ENCODE data around the gene LAX1.
"Not testable (repeated sequence)": the region's sequence is repeated elsewhere in the genome, so short reads cannot be mapped to it uniquely, and the experiment has no call there.

Gene LAX1

GRCh38 chr1:203765029-203765837, at the start of gene LAX1:
Gene LAX1 (plus strand): TSS chr1:203765183. CDS start chr1:203765566, 383 bp downstream.
- DNase-seq: peak in 1 of 3 donors; percentile 19

GRCh38 chr1:203717120-203717519, 47.9 kb upstream of the LAX1 start:
- DNase-seq: no peak

GRCh38 chr1:203720242-203720641, 44.7 kb upstream of the LAX1 start:
- DNase-seq: no peak

GRCh38 chr1:203722909-203723308, 42.1 kb upstream of the LAX1 start:
- DNase-seq: no peak

- no peak for DNase-seq
These were observed 38.5 kb upstream of the LAX1 start for GRCh38 chr1:203726417-203726867.

- no peak for DNase-seq
These were observed 31.7 kb upstream of the LAX1 start for GRCh38 chr1:203733009-203733863.

- DNase-seq: peak; percentile 66 to 69 (median 66)
These were observed 22.5 kb upstream of the LAX1 start for GRCh38 chr1:203742436-203742835.

- peak; percentile 63 to 70 (median 67) for DNase-seq
These were observed 21.9 kb upstream of the LAX1 start for GRCh38 chr1:203743091-203743571.

GRCh38 chr1:203744075-203744972, 20.7 kb upstream of the LAX1 start:
- peak; percentile 75 to 79 (median 77) for DNase-seq

GRCh38 chr1:203746281-203746680, 18.7 kb upstream of the LAX1 start:
- DNase-seq: no peak

GRCh38 chr1:203751051-203751450, 13.9 kb upstream of the LAX1 start:
- no peak for DNase-seq

GRCh38 chr1:203751618-203752361, 13.2 kb upstream of the LAX1 start:
- DNase-seq: not testable (repeated sequence)

GRCh38 chr1:203754455-203754864, 10.5 kb upstream of the LAX1 start:
- DNase-seq: peak; percentile 33 to 62 (median 43)

- peak in 1 of 3 donors; percentile 9 for DNase-seq
These were observed 8.9 kb upstream of the LAX1 start for GRCh38 chr1:203756036-203756435.

GRCh38 chr1:203758749-203759148, 6.2 kb upstream of the LAX1 start:
- not testable (repeated sequence) for DNase-seq

- DNase-seq: no peak
These were observed 4.5 kb upstream of the LAX1 start for GRCh38 chr1:203760506-203760905.

- DNase-seq: not testable (repeated sequence)
These were observed 3.0 kb upstream of the LAX1 start for GRCh38 chr1:203761958-203762357.

GRCh38 chr1:203763505-203763904, 1.5 kb upstream of the LAX1 start:
- no peak for DNase-seq

GRCh38 chr1:203764105-203765028, 616 bp upstream of the LAX1 start:
- no peak for DNase-seq

- DNase-seq: peak in 1 of 3 donors; percentile 16
These were observed 3.3 kb downstream of the LAX1 start for GRCh38 chr1:203768256-203768655.

Data from suppressor macrophage treated with lipopolysaccharide for 1 hour (primary cell).